Cardiac ventricle fibroblast (primary cell): ENCODE measurements around the gene CXXC1. TPM values are rescaled to one million over a fixed set of nuclear protein-coding genes. Genes with fewer than 3 reads are reported as not detected.

ENCODE experiments used
- total RNA-seq: library from RNA; depleted of rRNA; stranded (reverse); fragments of >200 nt; gene quantifications from 2 replicates; pipeline ENCODE4 v1.2.3, GENCODE V29; 2015

Gene CXXC1
- 28.4 and 33.1 TPM in 2 replicates for total RNA-seq

GRCh38 chr18:50287441-50288347 is at the start of gene CXXC1:
Gene CXXC1 (minus strand): TSS chr18:50287692. CDS start chr18:50287589, 103 bp downstream.

DNA sequence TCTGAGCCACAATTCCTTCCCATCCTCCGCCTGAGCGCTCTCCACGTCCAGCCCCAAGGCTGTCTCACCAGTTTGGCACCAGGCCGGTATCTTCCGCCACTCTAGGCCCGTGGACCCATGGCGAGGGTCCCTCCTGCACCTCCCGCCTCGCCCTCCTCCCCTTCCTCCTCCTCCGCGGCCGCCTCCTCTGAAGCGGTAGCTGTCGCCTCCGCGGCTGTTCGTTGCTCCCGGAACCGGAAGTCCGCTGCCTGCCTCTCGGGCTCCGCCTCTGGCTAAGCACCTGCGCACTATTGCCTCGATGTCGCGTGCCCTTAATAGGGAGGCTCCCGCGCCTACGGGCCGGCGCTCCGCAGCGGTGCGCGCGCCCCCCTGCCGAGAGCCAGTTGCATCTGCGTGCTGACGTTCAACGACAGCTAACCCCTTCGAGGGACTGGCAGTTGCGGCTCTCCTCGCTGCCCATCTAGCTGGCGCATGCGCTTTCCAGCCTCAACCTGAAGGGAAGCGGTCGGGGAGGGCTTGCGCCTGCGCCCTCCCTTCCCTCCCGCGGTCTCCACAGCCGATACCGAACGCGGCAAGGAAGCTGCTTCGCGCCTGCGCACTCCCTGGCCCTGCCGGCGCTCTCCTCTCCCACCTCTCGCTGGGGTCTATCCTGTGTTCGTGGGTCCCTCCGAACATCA is 6.1 kb downstream of the CXXC1 start, which contains the start of gene MBD1:
TSS of gene MBD1 (minus strand) at position 229 of the 677 bp plus-strand sequence. CDS start 1,531 bp downstream, outside the sequence.

GRCh38 chr18:50266248-50266704 is 21.2 kb downstream of the CXXC1 start, which contains the start of gene CFAP53:
Gene CFAP53 (minus strand): TSS chr18:50266495. CDS start chr18:50266404, 91 bp downstream.

Other genes starting within 250 kb of the CXXC1 start
- gene MYO5B, start 92.5 kb downstream of the CXXC1 start, total RNA-seq, result 0.25 TPM in 1 of 2 replicates, not detected in the other
- 0.62 and 0.78 TPM in 2 replicates for gene CFAP53, start 21.2 kb downstream of the CXXC1 start, total RNA-seq
- 37.6 and 45.1 TPM in 2 replicates for gene MBD1, start 6.2 kb downstream of the CXXC1 start, total RNA-seq
- gene SKA1, start 87.4 kb upstream of the CXXC1 start, total RNA-seq, result 0.62 and 3.4 TPM in 2 replicates